ENCODE measurements around the gene HGF.

Gene HGF

GRCh38 chr7:81672872-81673271 is 97.0 kb downstream of the HGF start:
- H3K27ac Mint-ChIP-seq = no peak overlapping the region
- H3K4me3 Mint-ChIP-seq = no peak overlapping the region
- H3K9me3 Mint-ChIP-seq = peaks cover 6% of the 10 kb centered on the region
- H3K27me3 Mint-ChIP-seq (ENCODE audit: low read depth) = no peaks in the 10 kb centered on the region
- H3K4me1 Mint-ChIP-seq = peaks cover 3% of the 10 kb centered on the region
- TF ChIP-seq CTCF (IDR thresholded peaks at IDR 0.05; ENCODE audit: unreplicated experiment in 3 of 3) = no peak
- no peaks in the 10 kb centered on the region for H3K36me3 Mint-ChIP-seq (ENCODE audit: low read depth)

- peaks cover 3% of the 10 kb centered on the region for H3K4me1 Mint-ChIP-seq
- H3K36me3 Mint-ChIP-seq (ENCODE audit: low read depth) = no peaks in the 10 kb centered on the region
- H3K9me3 Mint-ChIP-seq = peaks cover 6% of the 10 kb centered on the region
- H3K27ac Mint-ChIP-seq = peak overlapping the region in 2 of 3 experiments; percentile 57 to 68
- TF ChIP-seq CTCF (IDR thresholded peaks at IDR 0.05; ENCODE audit: unreplicated experiment in 3 of 3) = no peak
- no peaks in the 10 kb centered on the region for H3K27me3 Mint-ChIP-seq (ENCODE audit: low read depth)
- H3K4me3 Mint-ChIP-seq = no peak overlapping the region
Observed at GRCh38 chr7:81669476-81670105, 100.3 kb downstream of the HGF start.

GRCh38 chr7:81666209-81666608 is 103.6 kb downstream of the HGF start:
- Mint-ChIP-seq H3K4me3 (no peak overlapping the region), H3K4me1 (no peaks in the 10 kb centered on the region), H3K27me3 (ENCODE audit: low read depth) (no peaks in the 10 kb centered on the region), H3K36me3 (ENCODE audit: low read depth) (no peaks in the 10 kb centered on the region), H3K9me3 (peaks cover 6% of the 10 kb centered on the region), H3K27ac (no peak overlapping the region)
- no peak for TF ChIP-seq CTCF (IDR thresholded peaks at IDR 0.05; ENCODE audit: unreplicated experiment in 3 of 3)

- H3K27ac Mint-ChIP-seq = no peak overlapping the region
- TF ChIP-seq CTCF (IDR thresholded peaks at IDR 0.05; ENCODE audit: unreplicated experiment in 3 of 3) = no peak
- H3K4me1 Mint-ChIP-seq = no peaks in the 10 kb centered on the region
- no peaks in the 10 kb centered on the region for H3K36me3 Mint-ChIP-seq (ENCODE audit: low read depth)
- no peaks in the 10 kb centered on the region for H3K27me3 Mint-ChIP-seq (ENCODE audit: low read depth)
- peaks cover 6% of the 10 kb centered on the region for H3K9me3 Mint-ChIP-seq
- no peak overlapping the region for H3K4me3 Mint-ChIP-seq
Observed at GRCh38 chr7:81665236-81665635, 104.6 kb downstream of the HGF start.

GRCh38 chr7:81664304-81664703 is 105.5 kb downstream of the HGF start:
- no peak overlapping the region for H3K4me3 Mint-ChIP-seq
- no peak for TF ChIP-seq CTCF (IDR thresholded peaks at IDR 0.05; ENCODE audit: unreplicated experiment in 3 of 3)
- no peaks in the 10 kb centered on the region for H3K36me3 Mint-ChIP-seq (ENCODE audit: low read depth)
- no peaks in the 10 kb centered on the region for H3K4me1 Mint-ChIP-seq
- H3K9me3 Mint-ChIP-seq = peaks cover 3% of the 10 kb centered on the region
- no peaks in the 10 kb centered on the region for H3K27me3 Mint-ChIP-seq (ENCODE audit: low read depth)
- H3K27ac Mint-ChIP-seq = no peak overlapping the region

GRCh38 chr7:81662531-81662930 is 107.3 kb downstream of the HGF start:
- Mint-ChIP-seq H3K4me1 (no peaks in the 10 kb centered on the region), H3K4me3 (no peak overlapping the region), H3K9me3 (peaks cover 2% of the 10 kb centered on the region), H3K36me3 (ENCODE audit: low read depth) (no peaks in the 10 kb centered on the region), H3K27ac (no peak overlapping the region), H3K27me3 (ENCODE audit: low read depth) (no peaks in the 10 kb centered on the region)
- TF ChIP-seq CTCF (IDR thresholded peaks at IDR 0.05; ENCODE audit: unreplicated experiment in 3 of 3) = no peak
